Astrocyte (in vitro differentiated cells and primary cell): Measurements from ENCODE around the gene RBM47.

Source experiments
- EZH2 ChIP-seq: IDR thresholded peaks from 2 replicates; pipeline ENCODE4 v1.6.1; 2012; ENCODE audit warnings: mild to moderate bottlenecking, low read length, inconsistent platforms; ENCODE audit not compliant: insufficient read depth
- TF ChIP-seq, protein P1 (sequence below): IDR thresholded peaks from 2 replicates; pipeline ENCODE4 v1.5.1; 2011; ENCODE audit warnings: low read depth, mild to moderate bottlenecking, inconsistent platforms, low read length, moderate library complexity; ENCODE audit not compliant: insufficient read depth

DNA sequence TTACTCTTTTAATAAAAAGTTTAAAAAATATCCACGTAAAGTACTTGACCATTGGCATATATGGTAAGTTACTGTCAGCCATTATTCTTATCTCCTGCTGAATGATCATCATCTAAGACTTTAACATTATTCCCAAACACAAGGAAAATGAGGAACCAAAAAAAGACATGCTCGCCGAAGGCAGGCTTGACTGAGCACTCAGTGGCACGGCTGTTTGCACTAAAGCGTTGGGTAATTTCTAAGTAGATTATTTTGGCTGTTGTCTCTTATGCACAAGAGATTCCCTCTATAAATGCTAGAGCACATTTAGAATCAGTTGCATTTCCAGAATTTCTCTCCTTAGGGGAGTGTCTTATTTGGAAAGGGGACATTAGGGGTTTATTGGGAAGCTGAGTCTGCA is 211.7 kb downstream of the RBM47 start:
- TF ChIP-seq, protein P1, sequence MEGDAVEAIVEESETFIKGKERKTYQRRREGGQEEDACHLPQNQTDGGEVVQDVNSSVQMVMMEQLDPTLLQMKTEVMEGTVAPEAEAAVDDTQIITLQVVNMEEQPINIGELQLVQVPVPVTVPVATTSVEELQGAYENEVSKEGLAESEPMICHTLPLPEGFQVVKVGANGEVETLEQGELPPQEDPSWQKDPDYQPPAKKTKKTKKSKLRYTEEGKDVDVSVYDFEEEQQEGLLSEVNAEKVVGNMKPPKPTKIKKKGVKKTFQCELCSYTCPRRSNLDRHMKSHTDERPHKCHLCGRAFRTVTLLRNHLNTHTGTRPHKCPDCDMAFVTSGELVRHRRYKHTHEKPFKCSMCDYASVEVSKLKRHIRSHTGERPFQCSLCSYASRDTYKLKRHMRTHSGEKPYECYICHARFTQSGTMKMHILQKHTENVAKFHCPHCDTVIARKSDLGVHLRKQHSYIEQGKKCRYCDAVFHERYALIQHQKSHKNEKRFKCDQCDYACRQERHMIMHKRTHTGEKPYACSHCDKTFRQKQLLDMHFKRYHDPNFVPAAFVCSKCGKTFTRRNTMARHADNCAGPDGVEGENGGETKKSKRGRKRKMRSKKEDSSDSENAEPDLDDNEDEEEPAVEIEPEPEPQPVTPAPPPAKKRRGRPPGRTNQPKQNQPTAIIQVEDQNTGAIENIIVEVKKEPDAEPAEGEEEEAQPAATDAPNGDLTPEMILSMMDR, result no peak
- TF ChIP-seq EZH2, result no peak
